HEK293T (cell line): ENCODE data around the gene TP53I11.

ENCODE experiments used
- CTCF ChIA-PET: fragments of 350-600 bp; formaldehyde crosslinking; extraction: SDS; loops from one replicate; lab custom pipeline; 2021; ENCODE audit warnings: antibody characterized with exemption, inconsistent platforms; lab: Yijun Ruan, JAX
- POLR2A ChIA-PET: fragments of 350-600 bp; formaldehyde crosslinking; extraction: SDS; loops from one replicate; lab custom pipeline; 2020; ENCODE audit warnings: antibody characterized with exemption, inconsistent platforms; lab: Yijun Ruan, JAX
- DNase-seq: peaks from one replicate; pipeline ENCODE4 v3.0.0; 2012; ENCODE audit warnings: mixed read lengths; ENCODE audit errors: extremely low spot score
- ARNT ChIP-seq: fragments of 450-650 bp; IDR thresholded peaks from 2 replicates; pipeline ENCODE4 v1.6.1; 2017; ENCODE audit warnings: mild to moderate bottlenecking
- BHLHE40 ChIP-seq: fragments of 450-650 bp; IDR thresholded peaks from 2 replicates; pipeline ENCODE4 v1.6.1; 2016; ENCODE audit warnings: mild to moderate bottlenecking, moderate library complexity, borderline replicate concordance
- CTBP1 ChIP-seq: fragments of 450-650 bp; IDR thresholded peaks from 2 replicates; pipeline ENCODE4 v1.6.1; 2016; ENCODE audit warnings: borderline replicate concordance
- ELF4 ChIP-seq: fragments of 450-650 bp; IDR thresholded peaks from 2 replicates; pipeline ENCODE4 v1.6.1; 2017; ENCODE audit warnings: antibody characterized with exemption
- FOXA1 ChIP-seq: fragments of 450-650 bp; IDR thresholded peaks from 2 replicates; pipeline ENCODE4 v1.6.1; 2016; ENCODE audit warnings: mild to moderate bottlenecking
- FOXK2 ChIP-seq: fragments of 450-650 bp; IDR thresholded peaks from 2 replicates; pipeline ENCODE4 v1.6.1; 2016; ENCODE audit warnings: mild to moderate bottlenecking
- FOXM1 ChIP-seq: fragments of 450-650 bp; IDR thresholded peaks from 2 replicates; pipeline ENCODE4 v1.6.1; 2017; ENCODE audit warnings: mild to moderate bottlenecking, borderline replicate concordance
- HDGF ChIP-seq: fragments of 450-650 bp; IDR thresholded peaks from 2 replicates; pipeline ENCODE4 v1.6.1; 2017; ENCODE audit warnings: antibody characterized with exemption, borderline replicate concordance
- L3MBTL2 ChIP-seq: fragments of 450-650 bp; conservative IDR thresholded peaks from 2 replicates; pipeline ENCODE4 v1.6.1; 2016; ENCODE audit warnings: mild to moderate bottlenecking
- LEF1 ChIP-seq: fragments of 450-650 bp; IDR thresholded peaks from 2 replicates; pipeline ENCODE4 v1.6.1; 2017; ENCODE audit warnings: mild to moderate bottlenecking, borderline replicate concordance
- NFRKB ChIP-seq: fragments of 450-650 bp; IDR thresholded peaks from 2 replicates; pipeline ENCODE4 v1.6.1; 2016; ENCODE audit warnings: mild to moderate bottlenecking, moderate library complexity
- SP1 ChIP-seq: fragments of 450-650 bp; IDR thresholded peaks from 2 replicates; pipeline ENCODE4 v1.6.1; 2017
- SUZ12 ChIP-seq: fragments of 450-650 bp; IDR thresholded peaks from 2 replicates; pipeline ENCODE4 v1.6.1; 2016; ENCODE audit warnings: mild to moderate bottlenecking
- TARDBP ChIP-seq: fragments of 450-650 bp; IDR thresholded peaks from 2 replicates; pipeline ENCODE4 v1.6.1; 2016
- ZNF384 ChIP-seq: fragments of 450-650 bp; IDR thresholded peaks from 2 replicates; pipeline ENCODE4 v1.6.1; 2016
- TF ChIP-seq, protein P1 (sequence below): fragments of 450-650 bp; IDR thresholded peaks from 2 replicates; pipeline ENCODE4 v1.6.1; 2016

The TP53I11 gene

DNA sequence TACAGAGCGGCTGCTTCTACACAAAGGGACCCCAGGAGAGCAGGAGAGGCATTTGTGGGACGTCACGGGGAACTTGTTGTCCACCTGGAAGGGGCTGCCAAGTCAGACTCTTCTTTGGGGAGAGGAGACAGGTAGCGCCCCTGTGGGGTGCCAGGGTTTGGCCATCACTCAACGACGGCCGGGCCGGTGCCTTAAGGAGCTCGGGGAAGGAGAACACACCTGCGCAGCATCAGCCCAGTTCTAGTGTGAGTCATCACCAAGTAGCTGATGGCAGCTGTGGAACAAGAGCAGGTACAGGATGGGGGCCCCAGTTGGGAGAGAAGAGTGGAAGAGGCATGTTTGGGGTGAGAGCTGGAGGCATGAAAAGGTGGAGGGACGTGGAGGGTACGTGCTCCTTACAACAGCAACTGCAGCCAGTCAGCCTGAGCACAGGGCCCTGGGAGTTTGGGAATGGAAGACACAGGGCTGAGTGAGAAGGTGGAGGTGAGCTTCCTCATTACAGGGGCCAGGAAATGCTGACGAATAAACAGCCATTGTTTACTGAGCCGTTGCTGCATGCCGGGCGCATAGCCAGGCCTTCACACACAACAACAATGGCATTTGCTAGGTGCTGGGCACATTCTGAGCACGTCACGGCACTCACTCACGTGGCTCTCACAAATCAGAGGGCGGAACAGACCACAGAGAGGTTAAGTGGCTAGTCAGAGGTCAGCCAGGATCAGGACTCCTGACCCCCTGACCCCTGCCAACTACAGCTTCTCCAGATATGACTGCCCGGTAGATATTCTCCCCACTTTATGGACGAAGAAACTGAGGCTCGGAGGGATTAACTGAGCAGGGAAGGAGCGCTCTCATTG, 29.1 kb upstream of the TP53I11 start:
- CTCF ChIA-PET: no interaction called here
- TF ChIP-seq ARNT (no peak), ZNF384 (no peak), FOXK2 (no peak)
- DNase-seq: no peak
- POLR2A ChIA-PET: no interaction called here

DNA sequence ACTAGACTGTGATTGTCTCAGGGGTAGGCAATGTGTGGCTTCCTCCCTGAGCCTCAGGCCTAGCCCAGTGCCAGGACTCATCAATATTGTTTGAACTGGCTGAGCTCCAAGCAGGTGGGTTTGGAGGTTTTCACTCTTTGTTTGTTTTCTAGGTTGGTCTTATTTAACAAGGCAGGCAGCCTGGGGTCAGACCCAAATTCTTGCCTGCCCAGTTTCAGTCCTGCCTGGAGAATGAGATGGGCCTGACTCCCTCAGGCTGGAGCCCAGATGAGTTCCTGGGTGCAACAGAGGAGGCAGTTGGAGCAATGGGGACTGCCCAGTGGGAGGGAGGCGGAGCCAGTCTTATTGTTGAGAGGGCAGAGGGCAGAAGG, 28.3 kb upstream of the TP53I11 start:
- POLR2A ChIA-PET: no interaction called here
- CTCF ChIA-PET: no interaction called here
- TF ChIP-seq ELF4 (no peak), NFRKB (no peak), TARDBP (no peak)
- no peak for DNase-seq

DNA sequence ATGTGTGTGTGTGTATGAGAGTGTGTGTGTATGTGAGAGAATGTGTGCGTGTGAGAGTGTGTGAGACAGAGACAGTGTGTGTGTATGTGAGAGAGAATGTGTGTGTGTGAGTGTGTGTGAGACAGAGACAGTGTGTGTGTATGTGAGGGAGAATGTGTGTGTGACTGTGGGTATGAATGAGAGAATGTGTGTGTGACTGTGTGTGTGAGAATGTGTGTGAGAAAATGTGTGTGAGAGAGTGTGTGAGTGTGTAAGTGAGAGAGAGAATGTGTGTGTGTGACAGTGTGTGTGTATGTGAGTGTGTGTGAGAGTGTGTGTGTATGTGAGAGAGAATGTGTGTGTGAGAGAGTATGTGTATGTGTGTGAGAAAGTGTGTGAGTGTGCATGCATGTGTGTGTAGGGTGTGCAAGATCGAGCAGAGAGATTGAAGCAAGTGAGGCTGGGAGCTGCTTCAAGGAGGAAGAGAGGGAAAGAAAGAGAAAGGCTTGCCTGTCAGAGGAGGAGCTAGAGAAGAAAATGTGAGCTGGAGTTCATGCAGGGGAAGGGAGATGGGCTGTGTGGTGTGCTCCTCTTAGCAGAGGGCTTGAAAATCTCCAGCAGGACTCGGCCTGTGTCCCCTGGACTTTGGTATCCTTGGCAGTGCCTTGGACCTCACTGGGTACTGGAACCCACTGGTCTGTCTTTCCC, 27.7 kb upstream of the TP53I11 start:
- CTCF ChIA-PET: no interaction called here
- DNase-seq: no peak
- TF ChIP-seq L3MBTL2 (no peak), TARDBP (no peak), LEF1 (no peak), FOXK2 (no peak), ZNF384 (no peak), CTBP1 (no peak), SP1 (no peak), NFRKB (no peak), ARNT (no peak), FOXA1 (no peak), BHLHE40 (no peak), FOXM1 (no peak), SUZ12 (no peak), ELF4 (no peak), HDGF (no peak)
- TF ChIP-seq, protein P1, sequence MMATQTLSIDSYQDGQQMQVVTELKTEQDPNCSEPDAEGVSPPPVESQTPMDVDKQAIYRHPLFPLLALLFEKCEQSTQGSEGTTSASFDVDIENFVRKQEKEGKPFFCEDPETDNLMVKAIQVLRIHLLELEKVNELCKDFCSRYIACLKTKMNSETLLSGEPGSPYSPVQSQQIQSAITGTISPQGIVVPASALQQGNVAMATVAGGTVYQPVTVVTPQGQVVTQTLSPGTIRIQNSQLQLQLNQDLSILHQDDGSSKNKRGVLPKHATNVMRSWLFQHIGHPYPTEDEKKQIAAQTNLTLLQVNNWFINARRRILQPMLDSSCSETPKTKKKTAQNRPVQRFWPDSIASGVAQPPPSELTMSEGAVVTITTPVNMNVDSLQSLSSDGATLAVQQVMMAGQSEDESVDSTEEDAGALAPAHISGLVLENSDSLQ: no peak
- POLR2A ChIA-PET: no interaction called here

DNA sequence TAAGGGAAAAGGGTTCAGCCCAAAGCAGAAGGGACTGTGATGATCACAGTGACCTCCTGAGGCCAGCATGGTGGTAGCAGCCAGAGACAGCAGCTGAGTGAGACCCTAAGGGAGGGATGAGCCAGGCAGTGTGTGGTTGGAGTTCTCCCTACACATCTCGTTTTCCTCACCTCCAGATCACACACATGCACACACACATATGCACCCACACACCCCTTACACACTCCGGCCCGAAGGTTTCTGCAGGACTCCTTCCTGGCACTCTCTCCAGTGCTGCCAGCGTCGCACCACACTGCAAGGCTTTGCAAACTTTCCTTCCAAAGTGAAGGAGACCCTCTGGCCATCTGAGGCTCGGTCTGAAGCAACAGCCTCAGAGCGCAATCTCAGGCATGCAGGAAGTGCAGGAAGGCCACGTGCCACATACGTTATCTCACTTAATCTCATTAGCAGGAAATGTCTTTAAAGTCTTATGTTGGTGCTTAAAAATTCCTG, 26.9 kb upstream of the TP53I11 start:
- POLR2A ChIA-PET: no interaction called here
- DNase-seq: peak; percentile 34
- TF ChIP-seq L3MBTL2 (no peak), BHLHE40 (no peak), SUZ12 (no peak), ARNT (no peak), LEF1 (no peak), FOXK2 (no peak), FOXM1 (no peak)
- TF ChIP-seq, protein P1: no peak
- CTCF ChIA-PET: interaction anchor here (1.6 kb wide), 1 partner anchor 17 kb away, joined by 3 read pairs; no protein-coding TSS in a partner anchor

DNA sequence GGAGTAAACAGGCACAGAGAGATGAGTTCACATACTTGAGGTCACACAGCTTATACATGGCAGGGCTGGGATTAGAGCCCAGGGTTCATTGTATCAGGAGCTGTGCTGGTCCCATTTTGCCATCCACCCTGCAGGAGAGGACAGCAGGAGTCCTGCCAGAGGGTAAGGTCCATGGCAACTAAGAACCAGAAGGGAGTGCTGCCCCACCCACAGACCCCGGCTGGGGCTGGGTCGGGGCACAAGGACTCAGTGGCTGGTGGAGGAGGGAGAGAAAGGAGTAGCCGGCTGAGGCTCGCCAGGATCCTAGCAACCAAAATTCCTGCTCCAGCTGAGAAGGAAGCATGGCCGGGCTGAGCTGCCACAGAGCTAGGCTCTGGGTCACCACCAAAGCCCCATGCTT, 25.9 kb upstream of the TP53I11 start:
- no peak for DNase-seq
- TF ChIP-seq FOXA1 (no peak), NFRKB (no peak), FOXM1 (no peak), TARDBP (no peak), LEF1 (no peak), ARNT (no peak), ELF4 (no peak)
- TF ChIP-seq, protein P1: no peak
- ChIA-PET POLR2A (no interaction called here), CTCF (interaction anchor here (1.6 kb wide), 1 partner anchor 16 kb away, joined by 3 read pairs; no protein-coding TSS in a partner anchor)

DNA sequence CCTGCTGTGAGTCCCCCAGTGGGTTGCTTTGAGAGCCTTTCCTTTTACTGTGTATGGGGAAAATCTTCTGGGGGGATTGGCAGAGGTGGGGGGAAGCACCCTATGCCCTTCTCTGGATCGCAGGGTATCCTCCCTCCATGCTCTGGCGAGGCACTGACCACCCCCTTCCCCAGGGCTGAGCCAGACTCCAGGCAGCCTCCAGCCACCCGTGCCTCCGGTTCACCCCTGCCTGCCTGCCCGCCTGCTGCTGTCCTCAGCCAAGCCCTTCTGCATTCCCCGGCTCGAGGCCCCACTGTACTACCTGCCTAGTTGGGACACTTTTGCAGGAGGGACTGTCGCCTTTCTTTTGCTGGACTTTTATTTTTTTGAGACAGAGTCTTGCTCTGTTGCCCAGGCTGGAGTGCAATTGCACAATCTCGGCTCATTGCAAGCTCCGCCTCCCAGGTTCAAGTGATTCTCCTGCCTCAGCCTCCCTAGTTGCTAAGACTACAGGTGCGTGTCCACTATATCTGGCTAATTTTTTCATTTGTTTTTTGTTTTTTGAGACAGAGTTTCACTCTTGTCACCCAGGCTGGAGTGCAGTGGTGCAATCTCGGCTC, 23.8 kb upstream of the TP53I11 start:
- no peak for DNase-seq
- TF ChIP-seq FOXK2 (no peak), ELF4 (no peak), ARNT (no peak), NFRKB (no peak), FOXM1 (no peak), SP1 (no peak), CTBP1 (no peak), FOXA1 (no peak), L3MBTL2 (no peak), BHLHE40 (no peak), SUZ12 (no peak), HDGF (no peak), ZNF384 (no peak), TARDBP (no peak)
- TF ChIP-seq, protein P1: no peak
- CTCF ChIA-PET: no interaction called here
- POLR2A ChIA-PET: no interaction called here
